GM18499 (cell line): ENCODE results near the gene AEBP1.

ENCODE experiments used
- ATAC-seq: cut with Tn5 transposase; IDR thresholded peaks from one replicate; pipeline ENCODE4 v1.9.1; 2021; ENCODE audit warnings: moderate number of reproducible peaks; ENCODE audit not compliant: insufficient read depth, unreplicated experiment

Gene AEBP1

DNA sequence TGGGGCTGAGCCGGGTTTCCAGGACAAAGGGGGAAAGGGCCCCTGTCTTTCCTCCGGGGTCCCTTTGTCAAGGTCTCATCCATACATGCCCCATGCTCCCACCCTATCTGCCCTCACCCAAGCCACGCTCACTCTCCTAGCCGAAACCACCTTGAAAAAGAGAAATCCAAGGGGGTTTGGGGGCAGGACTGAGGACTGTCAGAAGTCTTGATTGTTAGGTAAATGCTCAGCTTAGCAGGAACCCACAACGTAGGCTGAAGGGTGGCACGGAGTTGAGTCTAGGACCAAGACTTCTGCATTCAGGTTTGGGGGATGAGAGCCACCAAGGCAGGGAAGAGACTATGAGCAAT is 38.1 kb upstream of the AEBP1 start:
- no peak for ATAC-seq

DNA sequence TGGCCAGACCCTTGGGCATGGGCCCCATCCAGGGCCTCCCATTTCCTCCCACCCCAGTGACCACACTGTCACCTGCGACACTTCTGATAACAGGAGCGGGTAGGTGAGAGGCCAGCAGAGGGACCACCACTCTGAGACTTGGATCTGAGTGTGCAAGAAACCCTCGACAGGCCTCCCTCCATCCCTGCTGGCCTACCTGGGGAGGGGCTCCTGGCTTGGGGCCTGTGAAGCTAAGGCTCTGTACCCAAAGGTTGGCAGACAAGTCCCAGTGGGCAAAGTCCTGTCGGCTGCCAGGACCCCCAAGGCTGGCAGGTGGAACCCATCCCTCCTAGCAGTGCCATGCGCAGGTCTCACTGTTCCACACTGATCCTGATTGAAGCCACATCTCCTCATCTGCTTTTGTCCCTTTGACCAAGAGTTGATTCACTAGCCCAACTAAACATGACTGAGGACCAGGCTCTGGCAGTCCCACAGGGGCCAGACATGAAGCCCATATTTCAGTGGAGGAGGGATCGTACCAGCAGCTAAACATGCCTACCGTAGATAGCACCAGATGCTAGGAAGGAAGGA is 37.6 kb upstream of the AEBP1 start:
- no peak for ATAC-seq

DNA sequence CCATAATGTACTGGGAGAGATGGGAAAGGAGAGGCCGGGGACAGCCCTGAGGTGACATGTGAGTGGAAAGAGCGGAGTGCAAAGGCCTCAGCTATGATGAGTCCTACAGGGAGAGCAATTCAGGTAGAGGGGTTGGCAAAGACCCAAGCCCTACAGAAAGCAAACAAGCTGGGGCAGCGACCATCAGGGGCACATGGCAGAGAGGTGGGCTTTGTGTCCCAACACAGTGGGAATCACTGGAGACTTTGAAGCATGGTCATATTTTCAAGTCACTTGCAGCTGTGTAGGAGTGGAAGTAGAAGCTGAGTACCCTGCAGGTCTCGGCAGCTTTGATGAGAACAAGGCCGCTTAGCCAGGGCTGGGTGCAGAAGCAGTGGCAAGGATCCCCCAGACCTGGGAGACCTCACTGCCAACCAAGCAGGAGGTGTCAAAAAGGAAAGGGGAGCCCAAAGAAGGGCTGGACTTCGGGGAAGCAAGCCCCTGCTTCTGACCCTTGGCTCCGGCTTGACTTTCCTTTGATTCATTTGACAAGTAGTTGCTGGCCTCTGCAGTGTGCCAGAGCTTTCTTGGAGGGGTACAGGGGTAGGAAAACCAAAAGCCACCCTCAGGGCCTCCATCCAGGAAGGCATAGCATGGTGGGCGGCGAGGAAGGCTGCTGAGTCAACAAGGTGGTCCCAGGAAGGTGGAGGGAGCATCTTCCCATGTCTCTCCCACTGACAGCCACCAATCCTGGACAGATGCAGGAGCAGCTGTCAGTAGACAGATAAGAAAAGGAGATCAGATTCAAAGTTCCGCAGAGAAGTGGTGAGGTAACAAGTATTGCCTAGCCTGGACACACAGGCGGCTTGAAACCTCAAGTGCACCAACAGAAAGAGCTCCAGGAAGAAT is 36.8 kb upstream of the AEBP1 start:
- no peak for ATAC-seq

DNA sequence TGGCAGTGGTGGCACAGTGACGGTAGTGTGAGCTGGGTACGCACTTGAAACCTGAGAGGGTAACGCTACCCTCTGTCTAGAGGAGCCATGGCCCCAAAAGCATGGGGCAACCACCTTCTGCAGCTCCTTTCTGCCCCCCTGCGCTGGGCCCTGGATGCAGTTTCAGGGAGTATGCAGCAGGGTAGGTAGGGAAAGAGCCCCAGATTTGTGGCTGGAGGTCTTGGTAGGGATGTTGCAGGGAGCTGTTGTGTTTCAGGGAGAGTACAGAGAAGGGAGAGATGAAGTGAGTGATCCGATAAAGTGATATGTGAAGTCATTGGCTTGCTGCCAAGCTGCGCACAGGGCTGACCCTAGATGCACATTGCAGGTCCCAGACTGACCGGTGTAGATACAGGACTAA is 36.1 kb upstream of the AEBP1 start:
- ATAC-seq: no peak

DNA sequence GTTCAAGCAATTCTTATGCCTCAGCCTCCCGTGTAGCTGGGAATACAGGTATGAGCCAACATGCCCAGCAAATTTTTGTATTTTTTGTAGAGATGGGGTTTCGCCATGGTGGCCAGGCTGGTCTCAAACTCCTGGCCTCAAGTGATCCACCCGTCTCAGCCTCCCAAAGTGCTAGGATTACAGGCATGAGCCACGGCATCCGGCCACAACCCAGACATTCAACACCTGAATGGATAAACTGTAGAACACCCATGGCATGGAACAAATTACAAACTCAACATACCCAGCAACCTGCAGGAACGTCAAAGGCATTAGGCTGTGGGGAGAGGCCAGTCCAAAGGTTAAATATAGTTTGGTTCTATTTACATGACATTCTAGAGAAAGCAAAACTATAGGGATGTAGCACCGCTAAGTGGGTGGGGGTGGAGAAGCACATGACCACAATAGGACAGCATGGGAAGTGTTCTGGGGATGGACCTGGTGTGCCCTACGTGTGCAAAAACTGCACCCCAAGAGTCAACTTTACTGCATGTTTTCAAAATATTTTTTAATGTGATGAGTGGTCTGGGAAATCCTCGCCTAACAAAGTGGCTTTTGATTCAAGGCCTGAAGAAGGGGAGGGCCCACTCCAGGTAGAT is 32.3 kb upstream of the AEBP1 start:
- ATAC-seq: no peak

DNA sequence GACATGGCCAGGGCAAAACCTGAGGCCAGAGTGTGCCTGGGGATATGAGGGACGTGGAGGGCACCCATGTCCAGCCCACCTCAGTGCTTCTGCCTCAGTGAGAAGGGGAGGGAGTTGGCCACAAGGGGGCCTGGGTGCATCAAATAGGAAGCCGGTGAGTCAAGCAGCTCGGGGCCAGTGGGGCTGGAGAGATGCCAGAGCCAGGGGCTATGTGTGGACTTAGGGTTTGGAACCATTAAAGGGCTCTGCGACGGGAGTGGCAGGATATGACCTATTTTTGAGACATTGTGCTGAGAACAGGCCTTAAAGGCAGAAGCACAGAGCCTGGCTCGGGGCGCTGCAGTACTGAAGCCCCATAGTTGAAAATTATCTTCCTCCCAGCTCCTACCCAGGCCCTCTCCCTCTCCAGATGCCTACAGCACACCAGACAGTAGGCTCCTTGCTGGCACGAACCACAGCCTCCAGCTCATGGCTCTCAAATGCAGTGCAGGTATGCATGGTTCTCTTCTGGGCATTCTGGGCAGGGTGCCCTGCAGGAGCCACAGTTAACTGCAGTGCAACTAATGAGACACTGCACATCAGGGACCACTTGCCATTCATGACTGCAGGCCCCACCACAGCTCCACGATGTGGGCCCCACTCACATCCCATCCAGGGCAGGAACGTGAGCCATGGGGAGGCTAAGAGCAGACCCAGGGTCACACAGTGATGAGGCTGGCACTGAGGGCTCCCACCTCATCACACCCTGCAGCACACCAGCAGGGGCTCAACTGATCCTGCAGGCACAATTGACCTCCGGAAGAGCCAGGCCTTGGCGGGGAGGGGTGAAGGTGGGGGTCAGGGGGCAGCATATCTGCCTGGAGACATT is 31.5 kb upstream of the AEBP1 start:
- no peak for ATAC-seq

DNA sequence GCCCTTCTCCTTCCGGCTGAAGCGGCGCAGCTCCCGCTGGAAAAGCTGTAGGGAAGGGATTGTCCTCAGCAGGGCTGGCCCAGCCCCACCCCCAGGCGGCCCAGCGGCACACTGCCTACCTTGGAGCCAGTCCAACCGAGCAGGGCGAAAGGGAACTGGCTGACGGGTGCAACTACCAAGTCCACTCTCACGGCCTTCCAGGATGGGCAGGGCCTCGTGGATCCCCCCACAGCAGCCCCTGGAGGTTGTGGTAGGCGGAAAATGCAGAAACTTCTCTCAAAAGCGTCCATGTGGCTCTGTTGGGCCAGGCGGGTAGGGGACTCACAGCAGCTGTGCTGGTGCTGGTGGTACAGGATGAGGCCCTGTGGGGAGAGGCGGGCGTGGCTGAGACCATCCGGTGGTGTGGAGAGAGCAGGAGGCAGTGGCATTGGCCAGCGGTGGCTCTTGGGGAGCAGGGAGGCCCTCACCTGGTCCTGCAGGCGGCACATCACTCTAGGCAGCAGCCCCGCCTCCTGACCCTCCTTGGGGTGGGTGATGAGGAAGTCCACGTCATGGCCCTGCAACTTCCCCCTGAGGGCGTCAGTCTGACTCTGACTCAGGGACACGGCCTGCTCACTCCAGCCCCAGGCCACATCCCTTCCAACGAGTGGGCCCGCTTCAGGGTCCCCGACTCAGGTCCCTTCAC is 30.3 kb upstream of the AEBP1 start:
- ATAC-seq: no peak

DNA sequence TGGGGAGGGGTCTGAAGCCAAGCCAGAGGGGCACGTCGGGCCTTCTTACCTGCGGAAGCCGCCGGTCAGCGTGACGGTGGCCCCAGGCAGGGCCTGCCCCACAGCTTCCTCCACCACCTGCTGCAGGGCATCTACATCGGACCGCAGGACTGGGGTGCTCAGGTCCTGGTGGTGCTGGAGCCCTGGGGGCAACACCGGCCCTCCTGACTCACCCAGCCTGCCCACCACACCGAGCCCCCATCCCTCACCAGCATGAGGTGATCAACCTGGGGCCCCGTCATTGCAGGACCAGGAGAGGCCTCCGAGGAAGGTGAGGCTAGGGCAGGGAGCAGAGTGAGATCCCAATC is 29.8 kb upstream of the AEBP1 start:
- ATAC-seq: no peak

DNA sequence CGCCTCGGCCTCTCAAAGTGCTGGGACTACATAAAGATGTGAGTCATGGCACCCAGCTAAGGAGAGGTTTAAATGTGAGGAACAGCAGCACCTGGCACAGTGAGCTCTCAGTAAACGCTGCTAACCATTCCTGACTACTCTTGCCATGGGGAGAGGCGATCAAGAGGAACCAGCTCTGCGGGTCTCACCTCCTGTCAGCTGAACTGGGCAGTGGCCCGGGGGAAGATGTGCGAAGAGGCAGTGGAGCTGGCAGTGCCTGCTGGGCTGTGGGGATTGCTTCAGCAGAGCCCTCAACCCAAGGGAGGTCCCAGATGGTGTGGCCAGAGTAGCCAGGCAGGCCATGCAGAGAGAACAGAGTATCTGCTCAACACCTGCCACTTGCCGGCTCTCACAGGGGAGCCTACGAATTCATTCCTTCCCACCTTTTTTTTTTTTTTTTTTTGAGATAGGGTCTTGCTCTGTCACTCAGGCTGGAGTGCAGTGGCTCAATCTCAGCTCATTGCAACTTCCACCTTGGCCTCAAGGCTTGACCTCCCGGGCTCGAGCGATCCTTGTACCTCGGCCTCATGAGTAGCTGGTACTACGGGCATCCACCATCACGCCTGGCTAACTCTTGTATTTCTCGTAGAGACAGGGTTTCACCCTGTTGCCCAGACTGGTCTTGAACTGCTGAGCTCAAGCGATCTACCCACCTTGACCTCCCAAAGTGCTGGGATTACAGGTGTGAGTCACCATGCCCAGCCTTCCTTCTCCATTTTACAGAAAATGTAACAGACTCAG is 28.7 kb upstream of the AEBP1 start:
- no peak for ATAC-seq

DNA sequence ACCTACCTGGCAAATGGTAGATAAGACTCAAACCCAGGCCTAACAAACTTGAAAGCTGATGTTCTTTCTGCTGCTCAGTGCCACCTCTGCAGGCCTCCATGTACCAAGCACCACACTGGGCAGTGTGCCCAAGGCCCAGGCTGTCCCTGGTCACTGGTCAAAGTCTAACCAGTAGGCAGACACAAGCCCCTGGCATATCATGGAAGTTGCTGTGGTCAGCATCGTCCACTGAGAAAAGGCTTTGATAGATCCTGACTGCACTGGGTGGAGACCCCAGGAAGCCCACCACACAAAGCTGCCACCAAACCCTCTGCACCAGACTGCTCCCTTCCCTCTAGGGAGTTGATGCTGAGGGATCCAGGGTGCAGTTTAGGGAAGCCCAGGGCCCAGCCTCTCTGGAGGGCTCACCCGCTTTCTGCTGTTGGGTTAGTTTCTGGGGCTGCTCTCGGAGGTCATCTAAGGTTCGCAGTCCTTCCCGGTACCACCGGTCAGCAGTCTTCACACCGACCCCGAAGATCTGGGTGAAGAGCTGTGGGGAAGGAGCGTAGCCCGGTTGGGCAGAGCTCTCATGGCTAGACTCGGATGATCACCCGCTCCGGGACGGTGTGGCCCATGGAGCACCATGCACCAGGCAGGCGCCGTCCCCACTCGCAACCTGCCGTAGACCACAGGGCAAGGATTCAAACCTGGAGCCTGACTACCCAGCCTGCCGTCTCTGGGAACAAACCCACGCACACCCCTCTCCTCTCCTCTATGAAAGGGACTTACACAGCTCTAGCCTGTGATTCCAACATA is 27.8 kb upstream of the AEBP1 start:
- ATAC-seq: no peak

DNA sequence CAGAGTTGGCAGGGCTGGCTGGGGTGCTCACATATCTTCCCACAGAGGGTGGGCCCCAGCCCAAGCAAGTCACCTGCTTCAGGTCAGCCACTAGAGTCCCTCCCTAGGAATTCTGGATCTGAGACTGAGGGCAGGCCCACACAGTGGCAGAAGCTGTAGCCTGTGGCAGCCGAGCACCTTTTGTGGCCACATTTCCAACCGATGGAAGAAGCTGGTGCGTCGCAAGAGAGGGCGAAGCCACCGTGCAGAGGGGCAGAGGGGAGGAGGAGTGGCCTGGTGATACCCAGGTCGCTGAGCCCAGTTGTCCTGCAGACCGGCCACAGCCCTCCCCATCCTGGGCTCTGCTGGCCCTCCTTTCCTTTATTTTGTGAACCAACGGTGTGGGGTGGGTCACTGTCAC is 27.1 kb upstream of the AEBP1 start:
- ATAC-seq: no peak

DNA sequence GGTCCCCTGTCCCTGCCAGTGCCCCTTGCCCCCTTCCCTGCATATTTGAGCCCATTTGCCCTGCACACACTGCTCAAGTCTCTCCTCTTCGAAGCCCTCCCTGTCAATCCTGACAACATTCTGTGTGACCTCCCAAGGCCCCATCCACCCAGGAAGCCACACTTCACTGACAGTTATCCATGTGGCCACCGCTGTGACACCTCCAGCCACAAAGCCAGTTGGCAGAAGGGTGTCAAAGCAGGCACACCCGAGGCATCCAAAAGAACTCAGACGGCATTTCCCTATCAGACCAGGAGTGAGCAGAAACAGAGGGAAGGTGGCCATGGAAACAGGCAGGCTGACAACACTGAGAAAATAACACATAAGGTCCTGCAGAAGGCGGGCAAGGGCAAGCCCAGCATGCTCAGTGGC is 26.5 kb upstream of the AEBP1 start:
- no peak for ATAC-seq

DNA sequence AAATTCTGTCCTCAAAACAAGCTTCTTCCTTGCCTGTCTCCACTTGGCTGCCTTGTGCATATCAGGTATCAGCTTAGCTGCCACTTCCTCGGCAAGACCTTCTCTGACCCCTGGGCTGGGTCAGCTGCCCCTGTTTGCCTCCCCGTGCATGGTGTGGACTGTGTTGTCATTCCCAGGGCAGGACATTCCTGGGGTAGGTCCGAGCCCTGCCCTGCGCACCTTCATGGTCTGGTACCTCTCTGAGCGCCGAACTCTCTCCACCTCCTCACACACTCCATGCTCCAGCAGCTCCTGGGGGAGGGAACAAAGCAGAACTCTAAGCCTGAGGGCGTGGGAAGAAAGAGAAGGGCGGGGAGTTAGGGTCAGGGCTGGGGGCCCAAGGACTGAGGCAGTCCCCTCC is 25.6 kb upstream of the AEBP1 start:
- no peak for ATAC-seq

DNA sequence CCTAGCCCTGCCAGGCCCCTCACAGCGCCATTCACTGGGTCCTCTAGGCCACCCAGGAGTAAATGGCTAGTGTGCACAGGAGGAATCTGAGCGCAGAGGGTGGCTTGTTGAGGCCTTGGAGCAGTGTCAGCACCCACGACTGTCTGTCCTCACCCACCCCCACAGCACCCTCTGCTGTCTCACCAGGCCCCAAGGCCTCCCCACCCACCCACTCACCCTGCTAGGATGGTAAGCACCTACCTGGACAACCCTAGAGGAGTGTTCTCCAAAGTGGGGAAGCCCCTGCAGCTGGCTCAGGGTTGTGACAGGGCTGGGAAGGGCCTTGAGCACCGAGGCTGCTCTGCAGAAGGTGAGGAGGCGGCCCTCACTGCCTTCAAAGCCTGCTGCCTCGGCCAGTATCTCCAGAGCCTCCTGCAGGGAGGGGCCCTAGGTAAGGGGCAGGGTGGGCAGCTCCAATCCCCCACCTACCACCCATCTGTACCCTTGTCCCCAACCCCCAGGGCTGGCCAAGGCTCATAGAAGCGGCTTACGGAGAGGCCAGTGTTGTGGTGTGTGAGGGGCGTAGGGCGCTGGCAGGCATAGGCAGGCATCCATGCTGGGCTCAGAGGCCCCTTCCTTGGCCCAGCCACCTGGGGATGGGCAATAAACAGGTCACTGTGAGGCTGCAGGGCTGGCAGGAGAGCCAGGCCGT is 24.7 kb upstream of the AEBP1 start:
- ATAC-seq: no peak

DNA sequence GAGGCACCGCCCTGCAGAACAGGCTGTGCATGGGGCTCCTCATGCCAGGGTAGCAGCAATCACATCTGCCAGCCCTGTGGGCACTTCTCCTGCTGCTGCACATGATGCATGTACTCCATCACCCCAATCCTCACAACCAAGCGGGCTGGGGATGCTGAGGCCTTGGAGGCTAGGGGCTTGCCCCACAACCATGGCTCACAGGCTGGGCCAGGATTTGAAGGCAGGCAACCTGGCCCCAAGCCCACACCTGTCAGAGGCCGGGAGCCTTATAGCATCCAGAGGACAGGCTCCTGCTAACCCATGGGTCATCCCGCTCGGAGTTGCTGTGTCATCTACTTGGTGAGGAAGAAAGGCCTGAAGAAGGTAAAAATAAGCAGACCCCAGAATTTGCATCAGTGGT is 24.0 kb upstream of the AEBP1 start:
- ATAC-seq: no peak

DNA sequence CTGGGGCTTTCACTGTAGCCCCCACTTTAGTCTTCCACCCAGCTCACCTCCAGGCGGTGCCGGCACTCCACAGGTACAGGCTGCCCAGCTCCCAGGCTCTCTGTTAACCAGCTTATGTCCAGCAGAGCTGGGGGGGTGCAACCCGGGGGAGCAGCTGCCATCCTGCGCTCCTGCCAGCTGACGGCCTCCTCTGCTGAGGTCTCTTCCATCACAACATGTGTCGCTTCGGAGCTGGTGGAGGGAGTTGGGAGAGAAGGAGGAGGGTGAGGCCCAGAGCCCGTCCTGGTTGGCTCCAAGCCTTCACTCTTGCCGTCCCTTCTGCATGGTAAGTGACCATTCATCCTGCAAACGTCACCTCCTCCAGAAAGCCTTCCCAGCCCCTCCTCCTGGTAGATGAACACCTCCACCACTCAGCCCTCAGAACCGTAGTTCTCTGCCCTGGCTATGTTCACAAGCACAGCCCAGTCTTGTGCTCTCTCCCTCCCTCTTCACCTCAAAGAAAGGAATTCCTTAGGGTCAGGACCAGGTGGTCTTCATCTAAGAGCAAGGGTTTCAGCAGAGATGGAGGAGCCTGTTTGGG is 23.4 kb upstream of the AEBP1 start:
- ATAC-seq: no peak

DNA sequence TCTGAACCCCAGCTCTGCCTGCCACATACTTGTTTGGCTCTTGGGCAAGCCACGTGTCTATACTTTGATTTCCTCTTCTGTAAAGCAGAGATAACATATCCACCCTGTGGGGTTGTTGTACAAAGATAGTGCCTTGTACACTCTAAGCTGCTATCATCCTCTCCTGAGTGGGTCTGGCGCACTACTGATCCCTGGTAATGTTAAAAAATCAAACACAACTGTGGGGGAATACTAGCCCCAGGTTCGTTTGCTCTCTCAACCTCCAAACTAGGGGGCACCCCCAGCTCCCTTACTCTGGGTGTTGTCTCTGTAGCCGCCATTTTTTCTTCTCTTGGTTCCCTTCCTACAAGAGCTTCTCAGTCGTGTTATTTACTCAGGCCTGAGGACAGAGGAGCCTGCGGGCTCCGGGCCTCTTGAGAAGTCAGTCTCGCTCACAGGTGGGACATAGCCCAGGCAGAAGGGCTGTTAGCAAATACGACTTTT is 22.8 kb upstream of the AEBP1 start:
- ATAC-seq: no peak
